ENCODE measurements around the gene RGS3.

RGS3 gene

DNA sequence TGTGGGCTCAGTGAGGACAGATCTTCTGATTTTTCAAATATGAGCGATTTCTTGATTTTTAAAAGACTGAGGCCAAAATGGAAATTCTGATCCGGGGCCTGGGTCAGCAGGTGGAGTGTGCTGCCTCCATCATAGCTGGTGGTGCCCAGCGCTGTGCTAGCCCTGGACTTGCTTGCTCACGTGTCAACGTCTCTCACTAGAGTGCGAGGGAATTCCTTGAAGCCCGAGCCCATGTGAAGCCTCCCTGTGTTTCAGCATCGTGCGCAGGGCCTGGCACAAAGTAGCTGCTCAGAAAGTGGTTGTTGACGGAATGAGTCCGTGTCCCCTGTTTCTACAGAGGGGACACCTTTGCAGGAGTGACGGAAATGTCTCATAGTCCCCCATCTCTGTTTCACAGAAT lies 50.5 kb downstream of the RGS3 start:
- DNase-seq = no peak

DNA sequence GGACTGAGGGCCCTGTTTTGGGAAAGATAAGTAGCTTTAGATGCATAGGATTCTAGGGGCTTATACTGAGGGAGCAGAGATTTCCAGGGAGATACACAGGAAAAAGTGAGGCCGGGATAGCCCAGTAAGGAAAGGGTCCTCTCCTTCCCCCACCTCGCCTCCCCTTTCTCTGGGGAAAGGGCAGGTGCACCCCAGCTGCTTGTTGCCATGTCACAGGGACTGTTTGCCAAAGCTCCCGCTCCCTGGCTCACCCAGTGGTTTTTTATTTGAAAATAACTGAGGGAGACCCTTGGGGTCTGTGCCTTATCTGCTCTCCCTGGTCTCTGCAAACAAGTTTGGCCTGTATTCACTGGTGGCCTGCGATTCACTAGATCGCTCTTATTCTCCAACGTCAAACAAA lies 51.2 kb downstream of the RGS3 start:
- DNase-seq = no peak

DNA sequence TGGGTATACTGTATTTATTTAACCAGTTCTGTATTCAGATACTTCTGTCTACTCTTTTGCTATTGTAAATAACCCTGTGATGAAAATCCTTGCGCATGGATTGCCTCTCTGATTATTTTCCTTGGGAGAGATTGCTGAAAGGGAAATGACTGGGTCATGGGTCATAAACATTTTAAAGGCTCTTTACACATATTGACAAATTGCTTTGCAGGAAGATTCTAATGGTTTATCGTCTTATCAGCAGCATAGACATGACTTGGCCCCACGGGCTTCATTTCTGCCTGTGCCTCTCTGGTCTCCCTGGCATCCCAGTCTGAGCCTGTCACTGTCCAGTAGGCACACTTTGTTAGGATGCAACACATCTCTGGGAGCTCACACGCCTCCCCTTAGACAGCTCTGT lies 52.3 kb downstream of the RGS3 start:
- DNase-seq = no peak

DNA sequence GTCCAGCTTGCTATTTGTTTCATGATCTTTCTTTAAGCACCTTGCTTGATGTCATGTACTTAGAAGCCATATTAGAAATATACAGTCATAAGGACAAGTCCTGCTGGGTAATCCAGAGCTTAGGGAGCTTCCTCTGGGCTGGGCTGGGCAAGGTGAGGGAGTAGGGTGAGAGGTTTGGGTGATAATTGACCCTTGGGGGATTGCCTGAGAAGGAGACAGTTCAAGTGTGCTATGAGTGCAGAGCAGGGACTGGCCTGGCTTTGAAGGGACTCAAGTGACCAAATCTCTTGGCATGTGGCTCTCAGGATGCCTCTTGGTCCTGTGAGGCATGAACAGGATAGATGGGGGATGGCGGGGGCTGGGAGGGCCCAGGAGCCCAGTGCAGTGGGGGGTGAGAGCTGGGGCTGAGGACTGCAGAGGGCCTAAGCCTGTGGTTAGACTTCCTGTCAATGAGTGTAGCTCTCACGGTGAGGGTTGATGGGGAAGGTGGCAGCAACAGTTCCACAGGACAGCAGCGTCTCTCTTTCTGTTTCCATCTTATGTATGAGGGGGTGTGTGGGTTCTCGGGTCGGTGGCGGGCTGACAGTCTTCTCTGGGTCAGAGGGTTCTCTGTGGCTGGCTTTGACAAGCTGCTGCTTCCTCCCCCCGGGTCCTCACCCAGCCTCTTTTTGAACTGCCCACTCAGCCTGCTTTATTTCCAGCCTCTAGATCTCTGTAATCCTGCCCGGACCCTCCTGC lies 53.5 kb downstream of the RGS3 start:
- DNase-seq = peak; percentile 68

DNA sequence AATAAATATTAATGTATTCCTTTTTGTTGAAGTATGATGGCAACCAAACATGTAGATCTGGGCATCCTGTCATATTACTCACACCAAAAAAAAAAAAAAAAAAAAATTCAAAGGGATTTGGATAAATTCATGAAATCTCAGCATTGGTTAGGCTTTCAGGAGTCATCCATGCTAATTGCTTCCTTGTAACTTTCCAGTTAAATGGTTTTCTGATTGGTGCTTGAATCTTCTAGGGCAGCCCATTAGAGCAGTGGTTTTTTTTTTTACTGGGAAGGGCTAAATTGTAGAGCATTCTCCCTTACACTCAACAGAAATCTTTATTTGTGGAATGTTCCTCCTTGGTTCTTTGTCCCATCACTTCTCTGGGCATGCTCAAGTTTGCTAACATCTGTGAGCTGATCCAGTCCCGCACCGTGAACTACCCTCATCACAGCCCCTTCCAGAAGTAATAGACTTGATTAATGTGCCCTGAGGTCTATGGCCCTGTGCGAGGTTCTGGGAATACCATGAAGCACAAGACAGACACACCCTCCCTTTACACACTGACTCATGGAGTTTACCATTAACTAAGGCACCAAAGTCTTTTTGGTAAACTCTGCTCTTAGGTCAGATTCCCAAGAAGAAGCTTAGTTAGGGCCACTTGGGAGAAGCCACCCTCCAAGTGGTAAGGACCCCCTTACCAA lies 56.0 kb downstream of the RGS3 start:
- no peak for DNase-seq

DNA sequence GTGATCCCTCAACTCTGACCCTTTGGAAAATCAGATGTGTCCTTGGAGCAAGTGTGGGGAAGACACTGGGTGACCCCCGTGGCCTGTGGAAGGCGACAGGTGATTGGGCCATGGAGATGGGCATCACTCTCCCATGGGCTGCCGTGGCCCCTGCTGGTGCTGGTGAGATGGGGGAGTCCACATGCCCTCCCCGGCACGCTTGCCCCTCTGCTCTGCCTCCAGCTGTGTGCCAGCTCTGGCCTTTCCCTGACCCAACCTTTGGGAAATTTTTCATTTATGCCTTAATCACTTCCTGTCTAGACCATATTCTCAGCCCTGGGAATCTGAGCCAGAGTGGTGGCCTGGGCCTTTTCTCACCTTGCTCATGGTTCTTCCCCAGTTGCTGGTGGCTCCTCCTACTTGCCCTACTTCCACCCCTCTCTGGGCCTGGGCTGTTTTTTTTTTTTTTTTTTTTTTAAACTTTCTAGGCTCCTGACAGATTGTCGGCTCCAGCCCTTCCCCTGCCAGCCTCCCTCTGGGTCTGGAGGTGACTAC lies 56.6 kb downstream of the RGS3 start:
- DNase-seq = peak; percentile 70

DNA sequence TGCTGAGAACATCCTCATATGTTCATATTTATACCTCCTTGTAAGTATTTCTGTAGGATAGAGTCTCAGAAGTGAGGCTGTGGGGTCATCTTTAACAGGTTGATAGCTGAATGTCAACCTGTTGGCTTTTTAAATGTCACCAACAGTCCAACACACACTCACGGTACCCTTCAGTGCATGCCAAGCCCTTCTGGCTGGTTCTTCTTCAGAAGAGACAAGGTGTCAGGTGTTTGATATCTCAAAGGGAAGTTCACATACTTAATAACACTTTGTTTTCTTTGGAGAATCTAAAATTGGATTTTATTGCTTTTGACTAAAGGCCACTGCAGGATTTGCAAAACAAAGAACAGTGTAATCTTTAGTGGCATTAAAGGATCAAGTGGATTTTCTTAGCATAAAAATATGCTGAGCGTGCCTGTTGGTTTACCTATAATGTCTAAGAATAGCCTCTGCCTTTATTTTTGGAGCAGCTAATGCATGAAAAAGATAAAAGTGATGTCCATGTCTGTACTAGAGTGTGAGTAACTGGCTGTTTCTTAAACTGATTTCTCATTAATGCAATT lies 58.2 kb downstream of the RGS3 start:
- DNase-seq = no peak

DNA sequence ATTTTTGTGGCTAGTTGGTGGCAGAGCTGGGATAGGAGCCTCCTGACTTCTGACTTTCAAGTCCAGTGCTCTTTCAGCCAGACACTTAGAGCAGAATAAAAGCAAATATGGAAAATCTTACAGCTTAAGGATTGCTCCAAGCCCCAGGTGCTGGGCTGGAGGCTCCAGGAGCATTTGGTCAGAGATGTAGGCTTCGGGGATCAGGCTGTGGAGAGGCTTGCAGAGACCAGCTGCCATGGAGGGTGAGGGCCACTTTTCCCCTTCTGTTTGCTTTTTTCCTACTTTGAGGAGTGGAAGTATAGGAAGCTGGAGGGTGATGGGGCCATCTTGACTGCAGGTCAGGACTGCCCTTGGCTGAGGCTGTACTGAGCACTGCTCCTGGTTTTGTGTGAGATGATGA lies 58.9 kb downstream of the RGS3 start:
- no peak for DNase-seq

DNA sequence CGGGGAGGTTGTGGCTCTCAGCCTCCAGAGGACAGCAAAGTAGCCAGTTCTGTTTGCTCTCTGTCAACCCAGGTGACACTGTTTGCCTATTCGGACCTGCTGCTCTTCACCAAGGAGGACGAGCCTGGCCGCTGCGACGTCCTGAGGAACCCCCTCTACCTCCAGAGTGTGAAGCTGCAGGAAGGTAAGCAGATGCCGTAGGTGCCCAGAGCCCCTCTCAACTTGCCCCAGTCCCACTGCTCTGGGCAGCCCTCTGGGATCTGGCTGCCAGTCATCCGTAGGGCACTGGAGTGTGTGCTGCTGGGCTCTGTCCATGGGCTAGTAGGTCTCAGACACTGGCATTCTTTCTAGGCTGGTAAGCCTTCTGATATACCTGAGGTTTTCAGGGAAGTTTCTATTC lies 59.3 kb downstream of the RGS3 start:
- no peak for DNase-seq

DNA sequence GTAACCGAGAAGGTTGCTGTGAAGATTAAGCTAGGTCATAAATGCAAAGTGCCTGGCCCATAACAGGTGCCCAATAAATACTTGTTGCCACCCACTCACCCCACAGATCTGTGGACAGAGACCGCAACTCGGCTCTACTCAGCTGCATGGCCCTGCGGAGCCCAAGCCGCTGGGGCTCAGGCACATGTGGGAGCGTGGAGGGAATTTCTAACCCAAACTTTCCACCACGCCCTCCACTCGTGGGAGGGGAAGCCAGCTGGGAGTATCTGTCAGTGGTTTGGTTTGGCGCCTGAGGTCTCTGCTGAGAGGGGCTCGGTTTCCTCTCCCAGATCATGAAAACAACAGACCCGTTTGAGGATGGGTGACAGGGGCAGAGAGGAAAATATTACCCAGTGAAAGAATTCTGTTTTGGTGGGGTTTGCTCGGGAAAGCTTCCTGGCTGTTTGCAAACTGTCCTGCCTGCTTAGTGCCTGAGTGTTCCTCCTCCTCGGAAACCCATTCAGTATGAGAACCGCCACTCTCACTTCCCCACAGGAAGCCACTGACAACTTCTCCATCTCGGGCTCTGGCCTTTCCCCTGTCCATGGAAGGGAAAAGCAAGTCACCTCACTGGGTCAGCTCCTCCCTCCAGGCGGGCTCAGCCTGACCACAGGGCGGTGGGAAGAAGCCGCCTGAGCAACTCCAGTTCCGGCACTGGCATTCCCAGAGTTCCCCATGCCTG lies 60.1 kb downstream of the RGS3 start:
- DNase-seq = peak; percentile 40

DNA sequence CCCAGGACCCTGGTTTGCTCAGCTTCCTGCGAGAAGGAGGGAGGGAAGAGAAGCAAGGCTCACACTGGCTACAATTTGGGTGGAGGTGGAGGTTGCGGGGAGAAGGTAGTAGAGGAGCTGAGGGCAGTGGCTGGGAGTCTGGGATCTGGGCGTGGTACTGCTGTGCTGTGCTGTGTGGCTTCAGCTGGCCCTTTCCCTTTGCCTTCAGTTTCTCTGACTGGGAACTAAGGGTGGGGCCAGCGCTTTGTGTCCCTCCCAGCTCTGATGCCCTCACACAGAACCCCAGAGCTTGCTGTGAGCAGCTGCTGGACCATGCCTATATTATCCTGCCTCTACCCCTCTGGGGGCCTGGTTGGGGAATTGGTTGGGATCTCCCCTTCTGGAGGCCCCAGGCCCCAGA lies 60.9 kb downstream of the RGS3 start:
- no peak for DNase-seq

DNA sequence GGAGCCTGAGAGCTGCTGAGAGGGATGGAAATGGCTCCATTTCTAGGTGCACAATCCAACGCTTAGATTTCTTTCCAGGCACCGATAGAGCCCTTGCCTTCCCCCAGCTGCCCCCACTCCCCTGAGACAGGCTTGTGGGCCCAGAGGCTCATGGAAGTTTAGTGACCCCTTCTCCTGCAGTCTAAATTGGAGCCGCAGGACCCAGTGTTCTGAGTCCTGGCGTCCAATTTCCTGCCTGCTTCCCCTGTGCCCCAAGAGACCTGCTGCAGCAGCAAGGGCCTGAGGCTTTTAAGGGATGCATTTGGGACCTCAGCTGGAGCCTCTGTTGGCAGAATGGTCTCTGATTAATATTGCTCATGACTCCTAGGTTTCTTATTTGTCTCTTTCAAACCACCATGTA lies 61.7 kb downstream of the RGS3 start:
- no peak for DNase-seq

DNA sequence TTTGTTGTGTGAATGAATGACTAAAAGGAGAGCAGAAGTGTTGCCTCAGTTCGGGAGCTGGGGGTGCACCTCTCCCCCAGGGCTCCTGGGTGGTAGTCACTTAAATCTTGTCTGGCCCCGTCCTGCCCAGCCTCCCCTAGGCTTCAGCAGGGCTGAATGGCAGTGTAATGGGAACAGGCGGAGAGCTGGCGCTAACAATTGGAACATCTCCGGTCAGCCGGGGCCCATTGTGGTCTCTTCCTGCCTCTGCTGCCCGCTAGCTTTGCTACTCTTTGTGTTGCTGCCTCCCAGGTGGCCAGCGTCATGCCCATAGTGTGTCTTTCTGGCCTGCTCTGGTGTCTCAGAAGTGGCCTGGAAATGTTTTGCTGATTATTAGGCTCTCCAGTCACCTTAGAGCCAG lies 62.3 kb downstream of the RGS3 start:
- no peak for DNase-seq

DNA sequence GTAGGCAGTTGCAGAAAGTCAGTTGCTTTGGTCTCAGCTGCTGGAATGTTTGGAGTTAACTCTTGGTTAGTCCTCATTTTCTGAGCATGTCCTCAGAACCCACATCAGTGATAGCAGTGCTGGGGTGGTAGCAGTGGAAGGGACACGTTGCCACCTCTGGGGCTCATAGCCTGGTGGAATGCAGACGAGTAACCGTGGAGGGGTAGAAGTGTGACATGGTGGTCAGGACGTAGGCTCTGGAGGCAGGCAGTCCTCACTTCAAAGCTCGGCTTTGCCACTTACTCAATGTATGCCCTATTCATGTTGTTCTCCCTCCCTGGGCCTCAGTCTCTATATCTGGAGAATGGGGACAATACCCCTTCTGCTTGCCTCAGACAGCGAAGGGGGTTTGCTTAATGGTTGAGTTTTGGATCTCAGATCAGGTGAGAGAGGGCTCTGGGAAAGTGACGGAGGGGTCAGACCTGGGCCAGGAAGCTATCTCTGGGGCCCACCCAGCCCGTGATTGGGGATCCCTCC lies 62.8 kb downstream of the RGS3 start:
- no peak for DNase-seq

DNA sequence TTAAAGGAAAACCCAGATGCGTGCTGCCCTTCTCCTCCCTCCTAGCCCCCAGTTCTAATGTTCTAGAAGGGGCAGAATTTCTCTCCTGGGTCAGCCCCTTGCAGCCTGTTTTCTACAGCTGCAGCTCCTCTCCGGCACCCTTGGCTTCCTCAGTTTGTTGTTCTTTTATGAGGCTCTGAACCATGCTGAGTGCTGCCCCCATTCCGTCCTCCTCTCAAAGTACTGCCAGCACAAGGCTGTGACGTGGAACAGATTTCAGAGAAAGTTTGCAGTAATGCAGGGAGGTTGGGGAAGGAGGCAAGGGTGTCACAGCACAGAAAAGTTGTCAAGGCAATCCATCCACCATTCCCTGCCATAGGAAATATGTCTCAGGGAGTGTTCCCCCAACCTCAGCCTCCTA lies 63.3 kb downstream of the RGS3 start:
- no peak for DNase-seq

DNA sequence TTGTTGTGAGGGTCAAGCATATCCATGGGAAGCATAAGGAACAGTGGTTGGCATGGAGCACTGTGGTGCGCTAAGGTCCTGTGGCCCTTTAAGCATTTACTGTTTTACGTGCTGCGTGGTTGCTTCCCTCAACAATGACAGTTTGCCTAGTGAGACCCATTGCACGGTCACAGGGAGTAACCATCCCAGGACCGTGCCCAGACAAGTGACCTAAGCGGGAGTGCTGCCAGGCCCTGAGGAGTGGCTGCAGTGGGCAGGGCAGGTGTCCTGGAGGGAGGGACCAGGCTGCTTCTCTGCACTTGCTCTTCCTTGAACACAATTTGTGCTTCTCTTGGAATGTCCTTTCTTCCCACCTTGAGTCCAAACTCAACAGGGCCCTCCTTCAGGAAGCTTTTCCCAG lies 64.6 kb downstream of the RGS3 start:
- DNase-seq = no peak

DNA sequence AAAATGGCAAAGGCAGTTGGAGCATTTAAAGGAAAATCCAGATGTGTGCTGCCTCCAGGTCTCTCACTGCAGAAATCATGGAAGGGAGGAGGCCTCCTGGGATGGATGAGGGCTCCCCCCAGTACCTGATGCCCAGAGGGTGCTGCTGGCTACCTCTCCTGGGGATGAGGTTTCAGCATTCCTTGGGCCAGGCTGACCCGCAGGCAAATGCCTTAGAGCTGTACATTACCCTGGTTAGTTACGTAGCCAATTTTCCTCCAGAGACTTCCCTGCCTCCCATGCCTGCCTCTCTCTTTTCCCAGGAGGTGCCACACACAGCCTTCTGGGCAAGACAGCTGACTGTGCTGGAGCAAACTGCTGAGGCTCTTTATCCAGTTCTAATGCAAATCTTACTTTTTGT lies 65.3 kb downstream of the RGS3 start:
- no peak for DNase-seq

DNA sequence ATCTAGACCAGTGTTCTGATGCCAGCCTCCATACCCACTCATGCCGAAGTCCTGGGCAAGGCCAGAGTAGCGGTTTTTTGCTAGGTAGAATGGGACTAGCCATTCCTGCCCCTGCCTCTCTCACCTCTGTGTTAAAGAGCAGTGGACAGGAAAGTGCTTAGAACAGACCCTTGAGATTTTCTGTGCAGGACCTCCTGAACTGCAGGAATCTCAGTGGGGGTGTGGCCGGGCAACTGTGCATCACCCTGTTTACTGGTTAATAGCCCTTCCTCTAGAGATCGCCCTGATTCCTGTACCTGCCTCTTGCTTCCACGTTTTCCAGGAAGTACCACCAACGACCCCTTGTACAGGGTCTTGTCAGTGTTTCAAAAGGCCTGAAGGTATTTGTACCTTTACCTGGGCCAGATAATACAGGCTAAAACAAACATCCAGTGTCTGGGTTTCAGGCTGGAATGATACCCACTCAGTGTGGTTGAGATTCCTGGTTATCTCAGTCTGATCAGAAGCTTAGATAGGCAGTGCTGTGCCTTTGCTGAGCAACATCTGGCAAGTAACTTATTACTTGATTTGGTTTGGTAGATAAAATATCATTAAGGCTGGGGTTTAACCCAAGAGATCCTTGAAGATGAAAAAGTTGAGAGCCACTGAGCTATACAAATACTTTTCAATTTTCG lies 65.9 kb downstream of the RGS3 start:
- no peak for DNase-seq

DNA sequence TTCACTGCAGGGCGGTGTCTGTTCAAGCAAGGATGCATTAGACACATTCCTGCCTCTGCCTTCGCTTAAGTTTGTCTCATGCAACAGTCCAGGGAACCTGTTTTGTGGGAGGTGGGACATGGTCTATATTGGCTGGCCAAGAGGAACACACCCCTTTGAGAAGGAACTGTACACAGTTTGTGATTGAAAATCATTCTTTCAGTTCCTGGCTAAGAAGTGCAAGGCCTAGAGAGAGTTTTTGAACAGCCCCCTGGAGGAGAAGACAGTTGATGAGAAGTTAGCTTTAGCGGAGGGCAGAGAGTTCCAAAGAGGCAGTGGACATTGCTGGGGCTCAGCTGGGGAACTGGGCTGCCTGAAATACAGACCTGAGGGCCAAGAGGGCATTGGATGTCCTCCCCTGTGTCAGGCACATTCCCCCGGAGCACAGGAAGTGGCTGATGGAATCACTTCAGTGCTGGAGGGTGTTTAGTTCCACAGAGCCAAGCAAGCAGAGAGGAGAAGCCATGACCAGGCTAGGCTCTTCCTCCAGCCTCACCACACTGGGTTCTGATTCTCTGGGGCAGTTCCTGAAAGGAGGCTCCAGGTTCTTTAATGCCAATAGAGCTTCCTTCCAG lies 66.6 kb downstream of the RGS3 start:
- DNase-seq = no peak

DNA sequence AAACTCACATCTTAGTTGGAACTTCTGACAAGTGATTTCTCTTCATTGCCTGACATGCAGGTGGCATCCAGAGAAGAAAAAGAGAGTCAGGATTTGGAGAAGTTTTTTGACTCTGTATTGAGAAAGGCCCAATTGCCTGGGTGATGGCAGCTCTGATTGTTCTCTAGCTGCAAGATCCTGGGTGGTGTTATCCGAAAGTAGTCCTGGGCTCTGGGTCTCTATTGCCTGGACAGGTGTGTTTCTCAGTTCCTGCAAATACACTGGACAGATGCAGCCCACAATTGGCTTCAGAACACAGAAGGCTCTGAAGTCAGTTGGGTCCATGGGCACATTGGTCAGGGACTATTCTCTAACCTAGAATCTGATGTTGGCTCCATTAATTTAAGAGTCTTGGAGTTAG lies 67.4 kb downstream of the RGS3 start:
- no peak for DNase-seq

DNA sequence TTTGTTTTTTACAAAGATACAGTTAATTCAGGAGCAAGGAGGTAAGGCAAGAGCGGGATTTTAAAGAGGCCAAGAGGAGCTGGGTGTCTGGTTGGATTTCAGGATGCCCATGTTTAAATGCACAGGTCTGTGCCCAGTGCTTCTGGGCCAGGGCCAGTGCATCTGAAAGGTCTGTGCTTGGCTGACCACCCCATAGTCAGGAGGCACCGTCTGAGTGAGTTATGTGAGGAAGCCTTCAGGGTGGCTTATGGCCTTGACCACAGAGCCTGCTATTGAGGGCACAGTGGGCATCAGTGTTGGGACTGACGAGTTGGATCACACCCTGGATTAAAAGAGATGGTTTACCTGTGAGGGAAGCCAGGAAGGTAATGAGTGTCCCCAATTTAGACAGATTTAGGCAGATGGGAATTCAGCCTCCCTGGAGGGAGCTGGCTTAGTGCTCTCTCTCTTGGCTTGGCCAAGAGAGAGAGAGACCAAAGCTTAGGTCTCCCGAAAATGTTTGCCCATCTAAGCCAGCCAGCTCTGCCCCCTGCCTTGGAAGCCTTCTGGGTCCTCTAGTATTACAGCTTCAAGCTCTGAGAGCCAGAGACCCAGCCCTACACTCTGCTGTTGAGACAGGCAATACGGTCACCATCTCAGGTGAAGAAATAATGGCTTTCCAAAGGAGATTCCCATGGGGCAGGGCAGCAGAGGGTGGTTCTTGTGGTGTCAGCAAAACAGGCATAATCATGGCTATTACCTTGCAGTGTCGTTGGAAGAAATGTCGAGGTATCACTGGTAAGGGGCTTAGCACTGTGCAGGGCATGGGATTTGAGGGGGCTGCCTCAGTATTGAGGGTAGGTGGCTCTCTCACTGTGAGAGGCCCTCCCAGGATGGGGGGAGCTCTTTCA lies 68.6 kb downstream of the RGS3 start:
- DNase-seq = no peak

Data from CD4-positive, alpha-beta T cell treated with Interferon gamma for 1 hour (primary cell).